ENCODE results near the gene CETN3.

CETN3 gene

GRCh38 chr5:90409318-90410177 is at the start of gene CETN3:
CETN3 (minus strand) TSS chr5:90409756; CDS start chr5:90409661, 95 bp downstream.
- peak; percentile 96 for DNase-seq (ENCODE audit: low read depth)

DNA sequence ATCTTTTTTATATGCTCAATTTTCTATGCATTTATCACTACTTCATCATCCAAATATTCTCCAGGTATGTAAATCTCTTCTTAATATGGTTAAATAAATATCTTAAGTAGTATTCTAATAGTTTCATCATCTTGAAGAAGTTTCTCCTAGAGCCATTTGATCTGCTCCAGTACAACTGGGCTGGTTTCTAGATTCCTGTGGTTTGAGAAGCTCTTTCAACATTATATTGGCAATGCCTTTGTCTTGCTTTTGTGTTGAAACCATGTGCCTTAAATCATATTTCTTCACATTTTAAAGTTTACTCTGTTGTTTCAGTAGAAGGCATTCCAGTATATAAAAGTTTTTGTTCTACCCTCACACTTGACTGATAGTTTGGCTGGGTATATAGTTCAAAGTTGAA is 37.4 kb upstream of the CETN3 start:
- no peak for DNase-seq (ENCODE audit: low read depth)

- no peak for DNase-seq (ENCODE audit: low read depth)
These were observed 31.1 kb upstream of the CETN3 start for GRCh38 chr5:90440644-90441043.

DNA sequence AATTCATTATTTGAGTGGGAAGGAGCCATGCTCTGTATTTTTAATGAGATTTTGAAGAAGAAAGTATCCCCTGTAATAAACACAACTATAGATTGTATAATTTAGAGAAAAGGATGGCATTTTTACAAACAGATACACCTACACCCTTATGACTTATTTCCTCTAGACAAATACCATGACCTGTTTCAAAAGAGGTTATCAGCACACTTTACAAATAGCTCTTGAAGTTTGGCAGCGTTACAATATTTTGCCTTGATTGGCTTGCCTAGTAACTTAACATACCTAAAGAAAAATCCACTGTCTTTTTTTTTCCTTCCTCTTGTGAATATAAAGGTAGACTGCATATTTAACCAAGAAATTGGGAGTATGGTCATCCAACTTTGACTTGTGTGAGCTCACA is 28.5 kb upstream of the CETN3 start:
- no peak for DNase-seq (ENCODE audit: low read depth)

GRCh38 chr5:90437663-90438062 is 28.1 kb upstream of the CETN3 start:
- no peak for DNase-seq (ENCODE audit: low read depth)

- DNase-seq (ENCODE audit: low read depth): peak; percentile 61
These were observed 24.7 kb upstream of the CETN3 start for GRCh38 chr5:90434116-90434714.

- no peak for DNase-seq (ENCODE audit: low read depth)
These were observed 14.7 kb upstream of the CETN3 start for GRCh38 chr5:90424245-90424644.

DNA sequence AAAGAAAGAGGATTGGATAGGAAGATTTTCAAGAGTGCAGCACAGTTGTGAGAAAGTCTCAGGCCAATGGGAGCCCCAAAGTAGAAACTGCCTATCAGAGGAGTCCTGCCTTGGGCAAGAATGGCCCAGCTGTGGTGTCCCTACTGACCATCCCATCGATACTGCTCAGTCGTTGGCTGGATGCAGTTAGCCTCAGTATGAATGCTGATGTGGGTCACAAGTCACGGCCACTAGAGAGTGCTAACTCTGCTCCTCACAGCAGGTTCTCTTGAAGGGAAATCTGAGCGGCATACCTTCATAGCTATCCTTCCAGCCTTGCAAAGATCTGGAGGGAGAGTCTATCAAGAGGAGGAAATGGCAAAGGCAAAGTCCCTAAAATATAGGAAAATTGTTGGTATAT is 11.6 kb upstream of the CETN3 start:
- DNase-seq (ENCODE audit: low read depth): peak; percentile 37

- no peak for DNase-seq (ENCODE audit: low read depth)
These were observed 8.7 kb upstream of the CETN3 start for GRCh38 chr5:90418214-90418613.

DNA sequence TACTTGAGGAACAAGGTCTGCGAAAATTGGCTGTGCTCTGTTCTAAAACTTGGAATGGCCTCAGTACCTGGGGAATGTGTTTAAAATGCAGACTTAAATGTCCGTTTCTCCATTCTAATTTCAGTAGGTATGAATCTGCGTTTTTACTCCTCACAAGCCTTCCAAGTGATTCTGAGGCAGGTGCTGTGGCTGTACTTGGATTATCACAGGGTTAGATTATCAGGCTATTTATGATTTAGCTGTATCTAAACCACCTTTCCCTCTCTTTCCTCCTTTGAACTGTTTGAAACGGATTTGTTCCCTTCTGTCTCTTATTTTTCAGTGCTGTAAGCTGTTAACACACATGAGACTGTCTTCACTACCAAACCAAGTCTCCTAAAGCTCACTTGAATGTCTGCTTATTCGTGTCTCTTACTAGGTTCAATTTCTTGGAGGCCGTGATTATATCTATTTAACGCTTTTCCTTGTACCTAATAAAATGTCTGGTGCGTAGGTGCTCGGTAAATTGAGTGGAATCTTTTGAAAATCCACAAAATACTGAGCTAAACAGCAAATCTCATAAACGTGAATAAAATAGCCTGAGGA is 714 bp upstream of the CETN3 start:
- no peak for DNase-seq (ENCODE audit: low read depth)

DNA sequence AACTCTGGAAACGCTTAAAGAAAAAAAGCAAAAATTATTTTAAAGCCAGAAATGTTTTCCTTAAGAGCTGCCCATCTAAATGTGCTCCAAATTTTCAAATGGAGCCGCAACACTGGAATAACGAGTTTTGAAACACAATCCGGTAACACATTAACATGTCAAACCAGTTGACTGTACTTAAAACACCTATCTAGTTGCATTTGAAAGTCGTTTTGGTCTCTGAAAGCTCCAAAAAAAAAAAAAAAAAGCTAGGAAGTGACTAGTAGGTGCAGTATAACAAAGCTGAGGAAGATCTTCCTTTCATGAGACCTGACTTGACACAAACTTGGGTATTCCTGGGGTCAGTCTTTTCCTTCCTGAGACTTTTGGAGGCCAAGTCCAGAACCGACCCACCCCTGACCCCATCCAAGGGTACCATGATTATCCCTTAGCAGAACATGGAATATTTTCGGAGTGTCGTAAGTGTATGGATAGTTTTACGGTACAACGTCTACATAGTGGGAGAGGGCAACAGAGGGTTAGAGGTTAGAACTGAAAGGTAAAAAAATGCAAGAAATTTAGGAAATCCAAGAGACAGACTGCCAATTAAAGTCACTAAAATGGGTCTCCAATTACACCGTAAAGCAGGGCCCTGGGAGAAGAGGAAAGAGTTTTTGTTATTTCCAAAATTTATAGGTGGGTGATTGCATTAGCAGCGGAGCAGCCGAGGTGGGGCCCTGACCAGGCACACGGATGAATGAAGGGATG is 812 bp downstream of the CETN3 start:
- DNase-seq (ENCODE audit: low read depth): peak; percentile 26

DNA sequence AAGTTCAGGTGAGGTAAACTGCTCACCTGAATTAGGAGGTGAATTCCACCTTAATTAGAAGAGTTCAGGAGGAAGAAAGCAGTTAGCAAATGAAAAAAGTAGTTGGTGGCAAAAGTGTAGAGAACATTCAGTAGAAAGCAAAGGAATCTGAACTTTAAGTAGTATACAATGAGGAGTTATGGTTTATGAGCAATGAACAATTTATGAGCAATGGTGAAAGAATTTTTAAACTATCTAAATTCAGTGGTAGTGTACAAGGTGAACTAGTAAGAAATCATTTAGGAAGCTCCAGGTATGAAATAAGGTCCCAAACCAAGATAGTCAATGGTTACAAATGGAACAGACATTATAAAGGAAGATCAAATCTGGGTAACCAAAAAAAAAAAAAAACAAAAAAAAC is 3.1 kb downstream of the CETN3 start:
- peak; percentile 60 for DNase-seq (ENCODE audit: low read depth)

DNA sequence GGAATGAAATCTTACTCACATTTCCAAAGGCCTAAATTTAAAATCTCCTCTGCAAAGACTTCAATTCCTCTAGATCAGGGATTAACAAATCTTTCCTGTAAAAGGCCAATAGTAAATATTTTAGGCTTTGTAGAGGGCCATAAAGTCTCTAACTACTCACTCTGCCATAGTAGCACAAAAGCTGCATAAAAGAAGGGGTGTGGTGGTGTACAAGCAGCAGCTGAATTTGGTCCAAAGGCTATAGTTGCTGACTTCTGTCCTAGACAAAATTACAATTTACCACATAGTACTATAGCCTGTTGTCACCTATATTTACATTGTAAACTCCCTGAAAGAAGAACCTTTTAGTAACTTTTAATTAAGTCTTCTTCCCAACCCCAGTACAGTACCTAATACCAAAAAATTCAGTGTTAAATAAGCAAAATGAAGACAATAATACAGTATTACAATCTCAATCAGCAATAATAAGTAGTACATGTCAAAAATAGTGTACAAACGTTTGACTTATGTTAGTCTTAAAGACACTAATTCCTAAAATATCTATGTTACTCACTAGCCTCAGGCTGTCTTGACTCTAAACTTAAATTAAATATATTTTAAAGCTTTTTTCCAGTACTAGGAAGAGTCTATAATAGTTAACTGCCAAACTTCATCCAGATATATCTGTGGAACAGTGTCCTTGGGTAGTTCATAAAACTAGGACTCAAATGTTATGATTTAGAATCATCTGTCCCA is 6.9 kb downstream of the CETN3 start:
- DNase-seq (ENCODE audit: low read depth): peak; percentile 58

- no peak for DNase-seq (ENCODE audit: low read depth)
These were observed 10.3 kb downstream of the CETN3 start for GRCh38 chr5:90399251-90399650.

DNA sequence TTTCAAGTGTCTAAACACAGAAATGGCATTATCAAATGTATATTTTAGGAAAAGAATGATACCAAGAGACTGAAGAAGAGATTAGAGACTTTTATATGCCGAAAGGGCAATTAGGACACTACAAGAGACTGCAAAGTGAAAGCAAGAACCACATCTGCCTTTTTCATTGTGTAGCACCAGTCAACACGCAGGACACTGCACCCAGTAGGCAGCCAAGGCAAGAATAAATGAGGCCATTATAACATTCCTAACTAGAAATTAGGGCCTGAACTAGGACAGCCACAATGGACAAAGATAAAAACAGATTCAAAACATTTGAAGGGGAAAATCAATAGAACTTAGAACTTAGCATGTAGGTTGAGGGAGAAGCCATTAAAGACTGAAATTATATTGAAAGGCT is 10.8 kb downstream of the CETN3 start:
- no peak for DNase-seq (ENCODE audit: low read depth)

DNA sequence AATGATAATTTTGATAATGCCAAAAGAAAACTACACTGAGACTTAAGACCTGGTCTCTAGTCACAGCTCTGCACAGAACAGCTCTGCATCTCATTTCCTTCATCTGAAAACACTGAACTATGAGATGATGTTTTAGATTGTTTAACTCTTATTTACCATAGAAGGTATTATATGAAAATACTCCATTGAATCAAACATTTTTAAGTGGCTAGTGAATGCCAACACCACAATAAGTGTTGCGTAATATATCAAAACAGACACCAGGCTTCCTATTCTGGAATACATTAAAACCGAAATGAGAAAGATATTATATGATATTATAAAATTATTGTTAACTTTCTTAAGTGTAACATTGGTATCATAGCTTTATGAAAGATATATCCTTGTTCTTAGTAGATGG is 14.6 kb downstream of the CETN3 start:
- DNase-seq (ENCODE audit: low read depth): no peak

DNA sequence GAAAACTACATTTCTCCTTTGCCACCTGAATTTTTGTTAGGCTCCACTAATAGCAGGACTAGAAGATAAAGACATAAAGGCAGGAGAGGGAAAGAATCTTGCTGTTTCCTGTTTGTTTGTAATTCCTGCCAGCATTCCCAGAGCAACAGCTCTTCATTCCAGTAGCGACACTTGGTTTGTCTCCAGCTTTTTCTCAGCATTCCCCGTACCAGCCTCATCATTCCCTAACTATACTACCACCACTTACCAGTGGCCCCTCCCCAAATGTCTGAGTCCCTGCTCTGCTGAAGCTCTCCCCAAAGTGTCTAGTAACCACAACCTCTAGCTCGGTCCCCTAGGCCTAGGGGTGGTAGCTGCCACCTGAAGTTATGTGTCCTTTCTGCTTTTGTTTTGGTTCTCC is 18.6 kb downstream of the CETN3 start:
- DNase-seq (ENCODE audit: low read depth): no peak

- DNase-seq (ENCODE audit: low read depth): no peak
These were observed 19.2 kb downstream of the CETN3 start for GRCh38 chr5:90390326-90390725.

DNA sequence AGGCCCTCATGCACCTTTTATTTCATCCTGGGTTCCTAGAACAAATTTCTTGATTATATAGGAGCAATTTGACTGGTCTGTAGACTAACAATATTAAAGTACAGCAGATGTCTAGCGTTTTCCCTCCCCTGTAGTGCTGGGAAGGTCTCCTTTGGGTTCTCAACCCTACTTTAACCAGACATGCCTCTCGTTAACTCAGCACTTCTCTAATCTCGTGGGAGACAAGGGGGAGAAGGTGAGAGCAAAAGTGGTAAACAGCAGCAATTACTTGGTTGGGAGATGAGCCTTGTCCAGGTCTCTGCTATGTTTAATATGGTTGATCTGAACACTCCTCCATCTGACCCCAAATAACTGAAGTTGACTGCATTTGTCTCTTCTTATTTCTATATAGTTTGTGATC is 22.0 kb downstream of the CETN3 start:
- no peak for DNase-seq (ENCODE audit: low read depth)

DNA sequence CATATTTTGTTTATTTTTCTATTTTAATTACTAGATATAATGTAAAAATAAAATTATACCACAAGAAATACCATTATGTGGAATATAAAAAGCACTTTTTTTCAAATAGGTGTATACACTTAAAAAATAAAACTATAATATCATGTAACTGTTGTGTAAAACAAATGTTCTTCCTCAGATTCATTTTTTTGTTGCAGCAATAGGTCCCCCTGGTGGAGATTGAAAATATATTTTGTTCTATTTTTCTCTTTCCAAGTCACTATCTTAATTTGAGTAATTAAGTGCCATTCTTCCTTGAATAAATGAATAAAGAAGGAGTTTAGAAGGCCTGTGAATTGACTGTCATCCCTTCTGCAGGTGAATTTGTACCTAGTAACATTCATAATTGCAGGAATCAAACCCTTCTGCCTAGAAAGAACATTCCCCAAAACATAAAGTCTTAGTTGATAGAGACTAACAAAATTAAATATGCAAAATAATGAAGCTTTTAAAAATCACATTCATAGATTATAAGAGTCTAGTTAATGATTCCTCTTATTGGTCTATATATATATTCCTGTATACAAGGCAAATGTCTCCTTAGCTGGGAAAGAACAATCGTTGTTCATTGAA is 23.4 kb downstream of the CETN3 start:
- DNase-seq (ENCODE audit: low read depth): peak; percentile 47

GRCh38 chr5:90384389-90384788 is 25.2 kb downstream of the CETN3 start:
- no peak for DNase-seq (ENCODE audit: low read depth)

Data from ELR (cell line).